Upper lobe of right lung (tissue), 1 donor: ENCODE results near the gene ANKRD30B. TPM values are rescaled to one million over a fixed set of nuclear protein-coding genes. Genes with fewer than 3 reads are reported as not detected.
"Not testable (repeated sequence)": the region's sequence is repeated elsewhere in the genome, so short reads cannot be mapped to it uniquely, and the experiment has no call there.

Experiments used
- ATAC-seq: fragments of 200-7000 bp; cut with Tn5 transposase; one replicate; pipeline ENCODE4 v1.9.1; 2020; ENCODE audit warnings: mild to moderate bottlenecking, moderate library complexity
- DNase-seq: peaks from one replicate; pipeline ENCODE4 v3.0.0-alpha.2; 2020
- H3K27ac ChIP-seq: fragments of 200-600 bp; one replicate; pipeline ENCODE4 v1.8.0; 2022
- H3K27me3 ChIP-seq: fragments of 200-600 bp; one replicate; pipeline ENCODE4 v1.8.0; 2022; ENCODE audit warnings: mild to moderate bottlenecking
- H3K36me3 ChIP-seq: fragments of 200-600 bp; one replicate; pipeline ENCODE4 v1.8.0; 2022
- H3K4me1 ChIP-seq: fragments of 200-600 bp; one replicate; pipeline ENCODE4 v1.8.0; 2022
- H3K4me3 ChIP-seq: fragments of 200-600 bp; one replicate; pipeline ENCODE4 v1.8.0; 2022; ENCODE audit warnings: mild to moderate bottlenecking
- H3K9me3 ChIP-seq: fragments of 200-600 bp; one replicate; pipeline ENCODE4 v1.8.0; 2022
- intact Hi-C: fragments of 100-400 bp; cut with DNase I; formaldehyde crosslinking; loops from one replicate; pipeline ENCODE4 v1.11.0; 2022
- total RNA-seq: library from RNA; stranded (reverse); fragmentation: NEBNext Ultra II Directional; extraction: Animal tissue kit (Norgen Biotek cat#: 25700); gene quantifications from one replicate; pipeline ENCODE4 v1.2.1, GENCODE V29; 2021
- donor health status: DM: no; HTN: yes; CAD: no; lungs with severe emphysema.

Gene ANKRD30B
- total RNA-seq, 1 donor from 2014 or later, result not detected

- intact Hi-C loops, H3K36me3 ChIP-seq, H3K27ac ChIP-seq, DNase-seq, ATAC-seq, H3K9me3 ChIP-seq, H3K4me3 ChIP-seq, H3K27me3 ChIP-seq, H3K4me1 ChIP-seq: not testable (repeated sequence)
Observed at GRCh38 chr18:14811081-14811480, 63.1 kb downstream of the ANKRD30B start.

- intact Hi-C loops, H3K4me3 ChIP-seq, H3K4me1 ChIP-seq, H3K9me3 ChIP-seq, H3K27ac ChIP-seq, ATAC-seq, H3K36me3 ChIP-seq, H3K27me3 ChIP-seq, DNase-seq: not testable (repeated sequence)
Observed at GRCh38 chr18:14826972-14827632, 79.1 kb downstream of the ANKRD30B start.

DNA sequence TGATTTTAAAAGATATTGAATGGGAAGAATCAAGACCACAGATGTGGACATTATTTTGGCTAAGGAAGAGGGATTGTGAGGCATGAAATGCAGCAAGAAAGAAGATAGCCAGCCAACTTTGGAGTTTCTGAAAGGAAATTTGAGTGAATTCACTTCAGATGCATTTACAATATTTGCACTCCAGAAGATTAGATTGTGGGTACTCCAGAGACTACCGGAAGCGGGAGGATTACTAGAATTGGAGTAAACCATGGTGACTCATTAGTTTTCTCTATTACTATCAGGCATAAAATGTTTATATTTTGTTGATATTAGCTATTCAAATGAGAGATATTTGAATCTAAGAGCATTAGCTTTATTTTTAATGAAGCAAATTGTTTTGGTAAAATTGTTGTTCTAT is 93.6 kb downstream of the ANKRD30B start:
- H3K36me3 ChIP-seq, H3K27ac ChIP-seq, DNase-seq, H3K4me3 ChIP-seq, H3K27me3 ChIP-seq, intact Hi-C loops, H3K9me3 ChIP-seq, H3K4me1 ChIP-seq, ATAC-seq: not testable (repeated sequence)

DNA sequence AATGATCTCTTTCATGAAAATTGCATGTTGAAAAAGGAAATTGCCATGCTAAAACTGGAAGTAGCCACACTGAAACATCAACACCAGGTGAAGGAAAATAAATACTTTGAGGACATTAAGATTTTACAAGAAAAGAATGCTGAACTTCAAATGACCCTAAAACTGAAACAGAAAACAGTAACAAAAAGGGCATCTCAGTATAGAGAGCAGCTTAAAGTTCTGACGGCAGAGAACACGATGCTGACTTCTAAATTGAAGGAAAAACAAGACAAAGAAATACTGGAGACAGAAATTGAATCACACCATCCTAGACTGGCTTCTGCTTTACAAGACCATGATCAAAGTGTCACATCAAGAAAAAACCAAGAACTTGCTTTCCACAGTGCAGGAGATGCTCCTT is 103.6 kb downstream of the ANKRD30B start:
- H3K9me3 ChIP-seq, intact Hi-C loops, H3K4me3 ChIP-seq, H3K36me3 ChIP-seq, ATAC-seq, DNase-seq, H3K27ac ChIP-seq, H3K4me1 ChIP-seq, H3K27me3 ChIP-seq: not testable (repeated sequence)

DNA sequence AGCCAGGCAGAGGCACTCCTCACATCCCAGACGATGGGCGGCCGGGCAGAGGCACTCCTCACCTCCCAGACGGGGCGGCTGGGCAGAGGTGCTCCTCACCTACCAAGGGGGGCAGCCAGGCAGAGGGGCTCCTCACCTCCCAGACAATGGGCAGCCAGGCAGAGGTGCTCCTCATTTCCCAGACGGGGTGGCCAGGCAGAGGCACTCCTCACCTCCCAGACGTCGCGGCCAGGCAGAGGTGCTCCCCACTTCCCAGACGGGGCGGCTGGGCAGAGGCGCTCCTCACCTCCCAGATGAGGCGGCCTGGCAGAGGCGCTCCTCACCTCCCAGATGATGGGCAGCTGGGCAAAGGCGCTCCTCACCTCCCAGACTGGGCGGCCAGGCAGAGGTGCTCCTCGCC is 107.7 kb downstream of the ANKRD30B start:
- H3K4me1 ChIP-seq, intact Hi-C loops, H3K27ac ChIP-seq, H3K9me3 ChIP-seq, ATAC-seq, H3K4me3 ChIP-seq, H3K36me3 ChIP-seq, H3K27me3 ChIP-seq, DNase-seq: not testable (repeated sequence)

- H3K27ac ChIP-seq, H3K36me3 ChIP-seq, intact Hi-C loops, H3K4me3 ChIP-seq, H3K4me1 ChIP-seq, DNase-seq, H3K9me3 ChIP-seq, H3K27me3 ChIP-seq, ATAC-seq: not testable (repeated sequence)
Observed at GRCh38 chr18:14856256-14856655, 108.3 kb downstream of the ANKRD30B start.

DNA sequence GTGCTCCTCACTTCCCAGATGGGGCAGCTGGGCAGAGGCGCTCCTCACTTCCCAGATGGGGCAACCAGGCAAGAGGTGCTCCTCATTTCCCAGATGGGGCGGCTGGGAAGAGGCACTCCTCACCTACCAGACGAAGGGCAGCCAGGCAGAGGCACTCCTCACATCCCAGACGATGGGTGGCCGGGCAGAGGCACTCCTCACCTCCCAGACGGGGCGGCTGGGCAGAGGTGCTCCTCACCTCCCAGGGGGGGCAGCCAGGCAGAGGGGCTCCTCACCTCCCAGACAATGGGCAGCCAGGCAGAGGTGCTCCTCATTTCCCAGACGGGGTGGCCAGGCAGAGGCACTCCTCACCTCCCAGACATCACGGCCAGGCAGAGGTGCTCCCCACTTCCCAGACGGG is 110.5 kb downstream of the ANKRD30B start:
- H3K27ac ChIP-seq, H3K27me3 ChIP-seq, intact Hi-C loops, H3K9me3 ChIP-seq, H3K36me3 ChIP-seq, H3K4me1 ChIP-seq, H3K4me3 ChIP-seq, ATAC-seq, DNase-seq: not testable (repeated sequence)

DNA sequence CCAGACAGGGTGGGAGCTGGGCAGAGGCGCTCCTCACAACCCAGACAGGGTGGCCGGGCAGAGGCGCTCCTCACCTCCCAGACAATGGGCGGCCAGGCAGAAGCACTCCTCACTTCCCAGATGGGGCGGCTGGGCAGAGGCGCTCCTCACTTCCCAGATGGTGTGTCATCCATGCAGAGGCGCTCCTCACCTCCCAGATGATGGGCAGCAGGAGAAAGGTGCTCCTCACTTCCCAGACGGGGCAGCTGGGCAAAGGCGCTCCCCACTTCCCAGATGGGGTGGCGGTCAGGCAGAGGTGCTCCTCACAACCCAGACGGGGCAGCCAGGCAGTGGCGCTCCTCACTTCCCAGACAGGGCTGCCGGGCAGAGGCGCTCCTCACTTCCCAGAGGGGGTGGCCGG is 112.0 kb downstream of the ANKRD30B start:
- H3K27ac ChIP-seq, H3K9me3 ChIP-seq, H3K4me3 ChIP-seq, H3K27me3 ChIP-seq, H3K36me3 ChIP-seq, DNase-seq, ATAC-seq, H3K4me1 ChIP-seq, intact Hi-C loops: not testable (repeated sequence)

- intact Hi-C loops, H3K9me3 ChIP-seq, DNase-seq, H3K27ac ChIP-seq, H3K27me3 ChIP-seq, ATAC-seq, H3K4me3 ChIP-seq, H3K4me1 ChIP-seq, H3K36me3 ChIP-seq: not testable (repeated sequence)
Observed at GRCh38 chr18:14866426-14866825, 118.5 kb downstream of the ANKRD30B start.

DNA sequence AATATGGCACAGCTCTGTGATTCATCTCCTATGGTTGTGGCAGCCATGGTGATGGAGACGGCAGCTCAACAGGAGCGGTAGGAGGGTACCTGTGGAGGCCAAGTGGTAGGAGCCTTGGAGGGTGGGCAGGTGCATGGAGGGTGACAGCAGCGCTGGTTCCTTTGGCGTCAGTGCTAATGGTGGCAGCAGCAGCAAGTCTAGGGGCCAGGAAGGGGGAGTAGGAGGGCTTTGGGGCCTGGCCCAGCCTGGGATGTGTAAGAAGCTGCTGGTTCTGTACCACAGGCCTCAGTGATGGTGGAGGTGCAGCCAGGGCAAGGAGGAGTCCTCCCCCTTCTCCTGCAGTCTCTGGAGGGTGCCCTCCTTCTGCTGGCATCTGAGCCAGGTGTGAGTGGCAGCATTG is 120.0 kb downstream of the ANKRD30B start:
- H3K4me1 ChIP-seq, result not testable (repeated sequence)

DNA sequence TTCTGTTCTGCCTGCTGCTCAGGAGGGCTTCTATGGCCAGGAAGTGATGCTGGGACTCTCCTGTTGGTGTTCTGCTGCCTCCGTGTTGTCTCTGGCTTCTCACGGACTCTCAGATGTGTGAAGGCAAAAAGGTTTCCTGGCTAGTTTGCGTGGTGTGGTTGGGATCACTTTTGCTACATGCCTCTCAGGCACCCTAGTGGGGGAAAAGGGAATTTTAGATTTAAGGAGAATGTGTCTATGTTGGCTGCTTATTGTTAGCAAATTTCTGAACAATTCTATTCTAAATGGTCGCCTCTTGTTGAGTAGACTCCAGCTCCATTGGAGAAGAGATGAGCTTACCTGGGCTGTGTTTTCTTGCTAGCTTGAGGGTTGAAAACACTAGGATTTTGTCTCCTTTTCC is 120.9 kb downstream of the ANKRD30B start:
- DNase-seq, intact Hi-C loops, H3K27me3 ChIP-seq, H3K36me3 ChIP-seq, ATAC-seq, H3K4me3 ChIP-seq, H3K4me1 ChIP-seq, H3K27ac ChIP-seq, H3K9me3 ChIP-seq: not testable (repeated sequence)

More for the DNA sequence above, 120.0 kb downstream of the ANKRD30B start:
- DNase-seq, H3K27ac ChIP-seq, H3K36me3 ChIP-seq, H3K4me3 ChIP-seq, ATAC-seq, H3K9me3 ChIP-seq, intact Hi-C loops, H3K27me3 ChIP-seq: not testable (repeated sequence)

GRCh38 chr18:14878826-14879225 is 130.9 kb downstream of the ANKRD30B start:
- not testable (repeated sequence) for H3K4me3 ChIP-seq

More at GRCh38 chr18:14878826-14879225, 130.9 kb downstream of the ANKRD30B start:
- H3K27ac ChIP-seq, intact Hi-C loops, H3K36me3 ChIP-seq, H3K9me3 ChIP-seq, H3K4me1 ChIP-seq, H3K27me3 ChIP-seq, DNase-seq, ATAC-seq: not testable (repeated sequence)
